ENCODE results near the gene TP53BP1.

Gene TP53BP1

DNA sequence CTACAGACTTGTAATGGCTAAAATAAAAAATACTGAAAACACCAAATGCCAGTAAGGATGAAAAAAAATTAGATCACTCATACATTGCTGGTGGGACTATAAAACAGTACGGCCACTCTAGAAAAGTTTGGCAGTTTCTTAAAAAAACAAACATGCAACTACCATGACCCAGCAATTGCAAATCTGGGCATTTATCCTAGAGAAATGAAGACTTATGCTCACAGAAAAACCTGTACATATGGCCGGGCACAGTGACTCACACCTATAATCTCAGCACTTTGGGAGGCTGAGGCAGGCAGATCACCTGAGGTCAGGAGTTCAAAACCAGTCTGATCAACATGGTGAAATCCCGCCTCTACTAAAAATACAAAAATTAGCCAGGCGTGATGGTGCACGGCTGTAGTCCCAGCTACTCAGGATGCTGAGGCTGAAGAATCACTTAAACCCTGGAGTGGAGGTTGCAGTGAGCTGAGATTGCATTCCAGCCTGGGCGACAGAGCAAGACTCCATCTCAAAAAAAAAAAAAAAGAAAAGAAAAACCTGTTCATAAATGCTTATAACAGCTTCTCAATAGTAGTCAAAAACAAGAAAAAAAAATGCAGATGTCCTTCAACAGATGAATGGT is 5.6 kb downstream of the TP53BP1 start:
- Histone ChIP-seq H3K36me3 (ENCODE audit: insufficient read depth, low read length) (peaks cover 11% of the 10 kb centered on the region), H3K79me2 (ENCODE audit: control insufficient read depth, insufficient read depth, low read length, unreplicated experiment) (peaks cover 15% of the 10 kb centered on the region)

GRCh38 chr15:43484455-43484854 is 8.5 kb downstream of the TP53BP1 start:
- no peaks in the 10 kb centered on the region for H3K27me3 ChIP-seq (ENCODE audit: insufficient read depth, low read length)
- H3K79me2 ChIP-seq (ENCODE audit: control insufficient read depth, insufficient read depth, low read length, unreplicated experiment) = no peaks in the 10 kb centered on the region
- H3K27ac ChIP-seq (ENCODE audit: low read depth, low read length) = peak overlapping the region; percentile 5; the same call in 1 of the 2 replicates
- peaks cover 19% of the 10 kb centered on the region for H3K36me3 ChIP-seq (ENCODE audit: insufficient read depth, low read length)
- peaks cover 5% of the 10 kb centered on the region for H3K4me1 ChIP-seq (ENCODE audit: control insufficient read depth, insufficient read depth, low read length, unreplicated experiment)
- no peak overlapping the region for H3K4me3 ChIP-seq (ENCODE audit: low read depth, low read length)
- no peak overlapping the region for H2AFZ ChIP-seq (ENCODE audit: low read length, unreplicated experiment)

More for the DNA sequence above, 5.6 kb downstream of the TP53BP1 start:
- Histone ChIP-seq H3K4me3 (ENCODE audit: low read depth, low read length) (no peak overlapping the region), H3K27me3 (ENCODE audit: insufficient read depth, low read length) (no peaks in the 10 kb centered on the region), H2AFZ (ENCODE audit: low read length, unreplicated experiment) (no peak overlapping the region), H3K27ac (ENCODE audit: low read depth, low read length) (no peak overlapping the region), H3K4me1 (ENCODE audit: control insufficient read depth, insufficient read depth, low read length, unreplicated experiment) (peaks cover 12% of the 10 kb centered on the region)

GRCh38 chr15:43483297-43484128 is 9.4 kb downstream of the TP53BP1 start:
- peaks cover 29% of the 10 kb centered on the region for H3K36me3 ChIP-seq (ENCODE audit: insufficient read depth, low read length)
- peak overlapping the region; percentile 5; the same call in 1 of the 2 replicates for H3K27ac ChIP-seq (ENCODE audit: low read depth, low read length)
- H3K27me3 ChIP-seq (ENCODE audit: insufficient read depth, low read length) = no peaks in the 10 kb centered on the region
- no peaks in the 10 kb centered on the region for H3K4me1 ChIP-seq (ENCODE audit: control insufficient read depth, insufficient read depth, low read length, unreplicated experiment)
- H3K79me2 ChIP-seq (ENCODE audit: control insufficient read depth, insufficient read depth, low read length, unreplicated experiment) = no peaks in the 10 kb centered on the region
- H3K4me3 ChIP-seq (ENCODE audit: low read depth, low read length) = no peak overlapping the region
- H2AFZ ChIP-seq (ENCODE audit: low read length, unreplicated experiment) = no peak overlapping the region

DNA sequence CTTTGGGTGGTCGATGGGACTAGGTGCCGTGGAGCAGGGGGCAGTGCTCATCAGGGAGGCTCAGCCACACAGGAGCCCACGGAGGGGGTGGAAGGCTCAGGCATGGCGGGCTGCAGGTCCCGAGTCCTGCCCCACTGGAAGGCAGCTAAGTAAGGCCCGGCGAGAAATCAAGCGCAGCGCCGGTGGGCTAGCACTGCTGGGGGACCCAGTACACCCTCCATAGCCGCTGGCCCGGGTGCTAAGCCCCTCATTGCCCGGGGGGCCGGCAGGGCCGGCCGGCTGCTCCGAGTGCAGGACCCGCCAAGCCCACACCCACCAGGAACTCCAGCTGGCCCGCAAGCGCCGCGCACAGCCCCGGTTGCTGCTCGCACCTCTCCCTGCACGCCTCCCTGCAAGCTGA is 19.1 kb downstream of the TP53BP1 start:
- Histone ChIP-seq H3K27me3 (ENCODE audit: insufficient read depth, low read length) (no peaks in the 10 kb centered on the region), H3K79me2 (ENCODE audit: control insufficient read depth, insufficient read depth, low read length, unreplicated experiment) (no peaks in the 10 kb centered on the region), H3K27ac (ENCODE audit: low read depth, low read length) (no peak overlapping the region), H3K4me3 (ENCODE audit: low read depth, low read length) (no peak overlapping the region), H3K36me3 (ENCODE audit: insufficient read depth, low read length) (peaks cover 52% of the 10 kb centered on the region), H3K4me1 (ENCODE audit: control insufficient read depth, insufficient read depth, low read length, unreplicated experiment) (peaks cover 21% of the 10 kb centered on the region), H2AFZ (ENCODE audit: low read length, unreplicated experiment) (no peak overlapping the region)

GRCh38 chr15:43471975-43472374 is 21.0 kb downstream of the TP53BP1 start:
- Histone ChIP-seq H3K79me2 (ENCODE audit: control insufficient read depth, insufficient read depth, low read length, unreplicated experiment) (no peaks in the 10 kb centered on the region), H2AFZ (ENCODE audit: low read length, unreplicated experiment) (no peak overlapping the region), H3K27ac (ENCODE audit: low read depth, low read length) (no peak overlapping the region), H3K27me3 (ENCODE audit: insufficient read depth, low read length) (no peaks in the 10 kb centered on the region), H3K4me3 (ENCODE audit: low read depth, low read length) (no peak overlapping the region), H3K36me3 (ENCODE audit: insufficient read depth, low read length) (peaks cover 39% of the 10 kb centered on the region), H3K4me1 (ENCODE audit: control insufficient read depth, insufficient read depth, low read length, unreplicated experiment) (peaks cover 21% of the 10 kb centered on the region)

DNA sequence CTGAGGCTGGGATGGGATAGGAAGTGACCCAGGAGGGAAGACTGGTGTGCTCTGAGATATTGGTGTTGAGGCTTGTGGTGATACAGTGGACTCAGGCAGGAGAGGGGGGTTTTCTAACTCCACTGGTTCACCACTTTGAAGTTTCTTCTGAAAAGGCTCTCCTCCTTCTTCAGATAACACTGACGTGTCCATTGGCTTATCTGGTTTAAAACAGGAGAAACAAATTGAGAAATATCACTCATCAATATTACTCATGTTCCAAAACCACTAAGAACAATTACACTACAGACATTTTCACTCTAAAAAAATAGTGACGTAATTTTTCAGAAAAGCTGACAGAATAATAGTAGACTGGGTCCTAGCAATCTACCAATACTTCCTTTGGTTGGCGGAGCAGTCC is 23.1 kb downstream of the TP53BP1 start:
- no peaks in the 10 kb centered on the region for H3K27me3 ChIP-seq (ENCODE audit: insufficient read depth, low read length)
- H3K4me1 ChIP-seq (ENCODE audit: control insufficient read depth, insufficient read depth, low read length, unreplicated experiment) = peaks cover 32% of the 10 kb centered on the region
- no peak overlapping the region for H2AFZ ChIP-seq (ENCODE audit: low read length, unreplicated experiment)
- H3K27ac ChIP-seq (ENCODE audit: low read depth, low read length) = peak overlapping the region; percentile 69
- peaks cover 30% of the 10 kb centered on the region for H3K36me3 ChIP-seq (ENCODE audit: insufficient read depth, low read length)
- H3K79me2 ChIP-seq (ENCODE audit: control insufficient read depth, insufficient read depth, low read length, unreplicated experiment) = no peaks in the 10 kb centered on the region
- no peak overlapping the region for H3K4me3 ChIP-seq (ENCODE audit: low read depth, low read length)

DNA sequence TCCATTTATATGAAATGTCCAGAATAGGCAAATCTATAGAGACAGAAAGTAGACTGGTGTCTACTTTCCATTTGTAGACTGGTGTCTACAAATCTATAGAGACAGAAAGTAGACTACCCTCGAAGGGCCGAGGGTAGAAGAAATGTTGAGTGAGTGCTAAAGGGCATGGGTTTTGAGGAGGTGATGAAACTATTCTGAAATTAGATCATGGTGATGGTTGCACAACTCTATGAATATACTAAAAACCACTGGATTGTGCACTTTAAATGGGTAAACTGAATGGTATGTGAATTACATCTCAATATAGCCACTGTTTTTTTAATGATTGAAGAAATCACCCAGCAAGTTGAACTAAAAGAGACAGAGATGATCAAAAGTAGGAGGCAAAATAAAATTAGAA is 27.9 kb downstream of the TP53BP1 start:
- no peaks in the 10 kb centered on the region for H3K79me2 ChIP-seq (ENCODE audit: control insufficient read depth, insufficient read depth, low read length, unreplicated experiment)
- H3K4me3 ChIP-seq (ENCODE audit: low read depth, low read length) = no peak overlapping the region
- peaks cover 27% of the 10 kb centered on the region for H3K4me1 ChIP-seq (ENCODE audit: control insufficient read depth, insufficient read depth, low read length, unreplicated experiment)
- H3K27ac ChIP-seq (ENCODE audit: low read depth, low read length) = peak overlapping the region; percentile 56
- peaks cover 32% of the 10 kb centered on the region for H3K36me3 ChIP-seq (ENCODE audit: insufficient read depth, low read length)
- no peaks in the 10 kb centered on the region for H3K27me3 ChIP-seq (ENCODE audit: insufficient read depth, low read length)
- H2AFZ ChIP-seq (ENCODE audit: low read length, unreplicated experiment) = no peak overlapping the region

DNA sequence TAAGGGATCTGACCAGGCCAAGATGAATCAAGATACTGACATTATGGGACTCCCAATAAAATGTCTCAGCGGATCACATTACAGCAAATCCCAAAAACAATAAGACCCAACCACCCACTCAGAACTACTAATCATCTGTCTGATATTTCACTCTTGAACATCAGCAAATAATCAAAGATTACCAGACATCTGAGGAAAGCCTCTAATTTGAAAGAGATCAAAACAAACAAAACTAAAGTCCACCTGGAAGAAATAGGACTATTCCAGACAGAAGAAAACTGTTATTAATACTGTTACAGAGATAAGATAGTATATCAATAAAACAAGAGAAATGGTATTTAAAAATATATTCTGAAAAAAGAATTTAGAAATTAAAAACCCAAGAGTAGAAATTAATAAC is 29.0 kb downstream of the TP53BP1 start:
- no peaks in the 10 kb centered on the region for H3K79me2 ChIP-seq (ENCODE audit: control insufficient read depth, insufficient read depth, low read length, unreplicated experiment)
- H3K27ac ChIP-seq (ENCODE audit: low read depth, low read length) = 0 out of 2 replicates have a peak overlapping the region, but pooled peaks have one; percentile 13
- no peak overlapping the region for H2AFZ ChIP-seq (ENCODE audit: low read length, unreplicated experiment)
- H3K27me3 ChIP-seq (ENCODE audit: insufficient read depth, low read length) = no peaks in the 10 kb centered on the region
- H3K4me1 ChIP-seq (ENCODE audit: control insufficient read depth, insufficient read depth, low read length, unreplicated experiment) = peaks cover 17% of the 10 kb centered on the region
- H3K4me3 ChIP-seq (ENCODE audit: low read depth, low read length) = no peak overlapping the region
- H3K36me3 ChIP-seq (ENCODE audit: insufficient read depth, low read length) = peaks cover 29% of the 10 kb centered on the region

DNA sequence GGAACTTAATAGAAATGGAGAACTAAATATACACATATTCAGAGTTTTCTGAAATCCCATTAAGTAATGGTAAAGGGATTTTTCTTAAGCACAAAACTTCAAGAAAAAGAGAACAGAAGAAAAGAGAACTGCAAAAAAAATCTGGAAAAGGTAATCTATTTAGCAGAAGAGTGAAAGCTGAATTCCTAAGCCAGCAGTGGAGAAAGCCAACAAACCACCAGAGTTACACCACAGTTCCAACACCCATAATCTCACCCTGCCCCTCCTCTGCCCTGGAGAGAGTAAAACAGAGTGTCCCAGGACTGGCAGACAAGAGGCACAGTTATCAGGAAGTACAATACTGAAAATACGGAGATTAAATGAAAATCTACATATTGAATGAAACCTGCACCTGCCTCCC is 29.4 kb downstream of the TP53BP1 start:
- Histone ChIP-seq H3K4me1 (ENCODE audit: control insufficient read depth, insufficient read depth, low read length, unreplicated experiment) (peaks cover 17% of the 10 kb centered on the region), H2AFZ (ENCODE audit: low read length, unreplicated experiment) (no peak overlapping the region), H3K4me3 (ENCODE audit: low read depth, low read length) (no peak overlapping the region), H3K36me3 (ENCODE audit: insufficient read depth, low read length) (peaks cover 33% of the 10 kb centered on the region), H3K79me2 (ENCODE audit: control insufficient read depth, insufficient read depth, low read length, unreplicated experiment) (no peaks in the 10 kb centered on the region), H3K27ac (ENCODE audit: low read depth, low read length) (0 out of 2 replicates have a peak overlapping the region, but pooled peaks have one; percentile 13), H3K27me3 (ENCODE audit: insufficient read depth, low read length) (no peaks in the 10 kb centered on the region)

- H3K27me3 ChIP-seq (ENCODE audit: insufficient read depth, low read length) = no peaks in the 10 kb centered on the region
- no peak overlapping the region for H3K4me3 ChIP-seq (ENCODE audit: low read depth, low read length)
- peaks cover 6% of the 10 kb centered on the region; the same call in 1 of the 2 replicates for H3K36me3 ChIP-seq (ENCODE audit: insufficient read depth, low read length)
- H3K27ac ChIP-seq (ENCODE audit: low read depth, low read length) = no peak overlapping the region
- no peaks in the 10 kb centered on the region for H3K4me1 ChIP-seq (ENCODE audit: control insufficient read depth, insufficient read depth, low read length, unreplicated experiment)
- H3K79me2 ChIP-seq (ENCODE audit: control insufficient read depth, insufficient read depth, low read length, unreplicated experiment) = peaks cover 7% of the 10 kb centered on the region
- H2AFZ ChIP-seq (ENCODE audit: low read length, unreplicated experiment) = no peak overlapping the region
Measured at GRCh38 chr15:43449981-43450380, 43.0 kb downstream of the TP53BP1 start.

DNA sequence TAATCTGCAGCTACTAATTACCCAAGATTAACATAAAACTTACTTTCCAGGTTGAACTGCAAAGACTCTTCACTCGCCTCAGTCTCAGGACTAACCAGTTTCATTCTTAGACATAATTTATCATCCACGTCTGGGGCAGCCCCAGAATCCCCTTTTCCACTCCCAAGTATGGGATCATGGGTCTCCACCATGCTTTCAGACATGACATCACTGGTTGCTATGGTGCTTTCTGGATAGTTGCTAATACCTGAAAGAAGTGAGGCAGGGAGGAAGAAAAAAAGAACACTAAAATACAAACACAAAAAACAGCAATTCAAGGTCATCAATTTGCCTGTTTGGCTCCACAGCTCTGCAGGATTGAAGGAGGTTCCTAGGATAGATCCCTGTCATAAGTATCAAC is 46.6 kb downstream of the TP53BP1 start:
- peaks cover 8% of the 10 kb centered on the region for H3K36me3 ChIP-seq (ENCODE audit: insufficient read depth, low read length)
- no peak overlapping the region for H2AFZ ChIP-seq (ENCODE audit: low read length, unreplicated experiment)
- peaks cover 1% of the 10 kb centered on the region for H3K4me1 ChIP-seq (ENCODE audit: control insufficient read depth, insufficient read depth, low read length, unreplicated experiment)
- H3K4me3 ChIP-seq (ENCODE audit: low read depth, low read length) = no peak overlapping the region
- H3K27me3 ChIP-seq (ENCODE audit: insufficient read depth, low read length) = no peaks in the 10 kb centered on the region
- peaks cover 4% of the 10 kb centered on the region for H3K79me2 ChIP-seq (ENCODE audit: control insufficient read depth, insufficient read depth, low read length, unreplicated experiment)
- no peak overlapping the region for H3K27ac ChIP-seq (ENCODE audit: low read depth, low read length)

Data from ACC112 (cell line).